ENCODE results near the gene FAM13A.
A peak's percentile ranks its signal among the peaks of the same experiment; 100 is the strongest.

Gene FAM13A

DNA sequence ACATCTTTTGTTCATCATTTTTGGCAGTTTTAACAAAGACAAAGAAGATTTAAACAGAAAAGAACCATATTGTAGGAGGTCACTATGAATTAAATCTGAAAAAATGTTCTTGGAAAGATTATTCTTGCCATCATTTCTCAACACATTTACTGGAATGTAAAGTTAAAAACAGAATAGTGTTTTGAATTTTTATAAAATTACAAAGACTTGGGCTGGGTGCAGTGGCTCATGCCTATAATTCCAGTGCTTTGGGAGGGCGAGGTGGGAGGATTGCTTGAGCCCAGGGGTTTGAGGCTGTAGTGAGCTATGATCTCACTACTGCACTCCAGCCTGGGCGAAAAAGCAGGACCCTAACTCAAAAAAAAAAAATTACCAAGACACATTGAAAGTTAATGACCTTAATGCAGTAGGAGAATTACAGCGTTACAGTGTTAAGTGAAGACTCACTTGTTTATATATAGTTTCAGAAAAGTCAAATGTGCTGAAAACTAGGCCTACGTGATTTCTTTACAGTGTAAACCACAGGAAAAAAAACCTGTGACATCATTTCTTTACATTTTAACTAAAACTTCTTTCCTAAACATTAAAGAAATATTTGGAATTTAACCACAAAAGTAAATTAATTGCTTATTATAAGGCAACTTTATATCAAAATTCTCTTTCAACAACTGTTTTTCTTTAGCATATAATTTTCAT, 7.9 kb downstream of the FAM13A start:
- FAIRE-seq (no peak), DNase-seq (ENCODE audit: insufficient read length, low spot score) (no peak)
- TF ChIP-seq POLR2AphosphoS5 (IDR thresholded peaks at IDR 0.05; ENCODE audit: low read depth, low read length) (no peak), POLR2A (IDR thresholded peaks at IDR 0.05; ENCODE audit: low read depth, low read length) (no peak), TAF1 (IDR thresholded peaks at IDR 0.05; ENCODE audit: low read depth, low read length) (no peak), PAX5 (IDR thresholded peaks at IDR 0.05; ENCODE audit: insufficient read depth, low read length, severe bottlenecking) (no peak), SPI1 (IDR thresholded peaks at IDR 0.05; ENCODE audit: low read depth, low read length) (no peak), POU2F2 (IDR thresholded peaks at IDR 0.05; ENCODE audit: low read depth, low read length) (no peak)

DNA sequence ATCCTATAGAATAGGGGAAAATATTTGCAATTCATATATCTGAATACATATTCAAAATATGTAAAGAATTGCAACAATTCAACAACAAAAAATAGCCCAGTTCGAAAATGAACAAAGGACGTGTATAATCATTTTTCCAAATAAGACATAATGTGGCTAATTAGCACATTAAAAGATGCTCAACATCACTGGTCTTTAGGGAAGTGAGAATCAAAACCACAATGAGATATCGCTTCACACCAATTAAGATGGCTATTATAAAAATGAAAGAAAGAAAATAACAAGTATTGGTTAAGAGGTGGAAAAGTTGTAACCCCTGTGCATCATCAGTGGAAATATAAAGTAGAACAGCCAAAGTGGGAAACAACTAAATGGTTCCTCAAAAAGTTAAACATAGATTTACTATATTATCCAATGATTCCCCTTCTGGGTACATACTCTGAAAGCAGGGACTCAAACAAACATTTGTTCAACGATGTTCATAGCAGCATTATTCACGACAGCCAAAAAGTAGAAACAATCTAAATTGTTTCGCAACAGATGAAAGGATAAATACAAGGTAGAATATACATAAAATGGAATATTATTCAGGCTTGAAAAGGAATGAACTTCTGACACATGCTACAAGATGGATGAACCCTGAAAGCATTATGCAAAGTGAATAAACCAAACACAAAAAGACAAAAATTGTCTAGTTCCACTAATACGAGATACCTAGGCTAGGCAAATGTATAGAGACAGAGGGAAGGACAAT, 12.7 kb downstream of the FAM13A start:
- DNase-seq (ENCODE audit: insufficient read length, low spot score) = no peak
- FAIRE-seq = no peak
- TF ChIP-seq POU2F2 (IDR thresholded peaks at IDR 0.05; ENCODE audit: low read depth, low read length) = no peak
- TF ChIP-seq POLR2AphosphoS5 (IDR thresholded peaks at IDR 0.05; ENCODE audit: low read depth, low read length) = no peak
- TF ChIP-seq TAF1 (IDR thresholded peaks at IDR 0.05; ENCODE audit: low read depth, low read length) = no peak
- peak; percentile 31 for TF ChIP-seq SPI1 (IDR thresholded peaks at IDR 0.05; ENCODE audit: low read depth, low read length)
- no peak for TF ChIP-seq POLR2A (IDR thresholded peaks at IDR 0.05; ENCODE audit: low read depth, low read length)
- no peak for TF ChIP-seq PAX5 (IDR thresholded peaks at IDR 0.05; ENCODE audit: insufficient read depth, low read length, severe bottlenecking)

DNA sequence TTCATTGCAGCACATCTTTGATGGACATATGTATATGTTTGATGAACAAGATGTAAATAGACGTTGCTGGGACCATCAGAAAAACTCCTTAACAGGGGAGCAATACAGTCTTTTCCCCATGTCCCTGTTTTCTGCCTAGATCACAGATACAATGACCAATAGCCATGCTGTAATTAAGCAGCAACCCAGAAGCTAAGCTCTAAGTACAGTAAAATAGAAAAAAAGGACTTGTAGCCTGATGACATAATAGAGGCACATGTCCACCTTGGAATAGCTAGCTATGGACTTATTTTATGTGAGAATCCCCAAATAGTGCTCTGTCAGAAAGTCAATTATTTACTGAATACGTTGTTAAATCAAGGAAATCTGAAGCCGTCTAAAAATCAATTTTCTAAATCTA, 14.9 kb downstream of the FAM13A start:
- DNase-seq (ENCODE audit: insufficient read length, low spot score) = no peak
- no peak for TF ChIP-seq PAX5 (IDR thresholded peaks at IDR 0.05; ENCODE audit: insufficient read depth, low read length, severe bottlenecking)
- TF ChIP-seq POLR2AphosphoS5 (IDR thresholded peaks at IDR 0.05; ENCODE audit: low read depth, low read length) = no peak
- TF ChIP-seq TAF1 (IDR thresholded peaks at IDR 0.05; ENCODE audit: low read depth, low read length) = no peak
- no peak for TF ChIP-seq SPI1 (IDR thresholded peaks at IDR 0.05; ENCODE audit: low read depth, low read length)
- no peak for TF ChIP-seq POLR2A (IDR thresholded peaks at IDR 0.05; ENCODE audit: low read depth, low read length)
- FAIRE-seq = no peak

DNA sequence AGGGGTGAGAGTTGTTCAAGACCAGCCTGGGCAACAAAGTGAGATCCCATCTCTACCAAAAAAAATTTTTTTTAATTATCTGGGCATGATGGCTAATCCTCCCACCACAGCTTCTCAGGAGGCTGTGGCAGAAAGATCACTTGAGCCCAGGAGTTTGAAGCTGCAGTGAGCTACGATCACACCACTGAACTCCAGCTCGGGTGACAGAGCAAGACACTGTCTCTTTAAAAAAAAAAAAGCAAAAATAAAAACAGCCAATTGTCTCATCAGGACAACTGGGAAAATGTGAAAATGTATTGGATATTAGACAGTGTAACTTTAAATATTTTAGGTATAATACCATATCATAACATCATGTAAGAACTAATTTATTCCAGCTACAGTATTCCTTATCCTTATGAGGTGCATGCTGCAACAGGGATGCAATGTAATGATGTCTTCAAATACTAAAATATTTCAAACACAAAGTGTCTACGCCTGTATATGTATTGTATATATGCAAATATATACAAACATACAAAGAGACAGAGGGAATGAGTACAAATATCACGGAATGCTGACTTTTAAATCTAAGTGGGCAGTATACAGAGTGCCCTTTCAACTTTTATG, 17.2 kb downstream of the FAM13A start:
- DNase-seq (ENCODE audit: insufficient read length, low spot score) (no peak), FAIRE-seq (no peak)
- TF ChIP-seq SPI1 (IDR thresholded peaks at IDR 0.05; ENCODE audit: low read depth, low read length) (no peak), POU2F2 (IDR thresholded peaks at IDR 0.05; ENCODE audit: low read depth, low read length) (no peak), POLR2AphosphoS5 (IDR thresholded peaks at IDR 0.05; ENCODE audit: low read depth, low read length) (no peak), PAX5 (IDR thresholded peaks at IDR 0.05; ENCODE audit: insufficient read depth, low read length, severe bottlenecking) (no peak), POLR2A (IDR thresholded peaks at IDR 0.05; ENCODE audit: low read depth, low read length) (no peak), TAF1 (IDR thresholded peaks at IDR 0.05; ENCODE audit: low read depth, low read length) (no peak)

DNA sequence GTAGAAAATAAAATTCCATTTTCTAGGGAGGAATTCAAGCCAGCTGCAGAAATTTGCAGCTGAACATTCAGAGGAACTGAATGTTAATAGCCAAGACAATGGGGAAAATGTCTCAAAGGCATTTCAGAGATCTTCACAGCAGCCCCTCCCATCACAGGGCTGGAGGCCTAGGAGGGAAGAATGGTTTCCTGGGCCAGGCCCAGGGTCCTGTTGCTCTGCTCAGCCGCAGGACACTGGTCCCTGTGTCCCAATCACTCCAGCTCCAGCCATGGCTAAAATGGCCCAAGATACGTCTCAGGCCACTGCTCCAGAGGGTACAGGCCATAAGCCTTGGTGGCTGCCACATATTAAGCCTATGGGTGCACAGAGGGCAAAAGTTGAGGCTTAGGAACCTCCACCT, 20.4 kb downstream of the FAM13A start:
- no peak for FAIRE-seq
- no peak for TF ChIP-seq POU2F2 (IDR thresholded peaks at IDR 0.05; ENCODE audit: low read depth, low read length)
- no peak for TF ChIP-seq POLR2A (IDR thresholded peaks at IDR 0.05; ENCODE audit: low read depth, low read length)
- TF ChIP-seq POLR2AphosphoS5 (IDR thresholded peaks at IDR 0.05; ENCODE audit: low read depth, low read length) = no peak
- TF ChIP-seq PAX5 (IDR thresholded peaks at IDR 0.05; ENCODE audit: insufficient read depth, low read length, severe bottlenecking) = no peak
- no peak for TF ChIP-seq TAF1 (IDR thresholded peaks at IDR 0.05; ENCODE audit: low read depth, low read length)
- TF ChIP-seq SPI1 (IDR thresholded peaks at IDR 0.05; ENCODE audit: low read depth, low read length) = no peak

DNA sequence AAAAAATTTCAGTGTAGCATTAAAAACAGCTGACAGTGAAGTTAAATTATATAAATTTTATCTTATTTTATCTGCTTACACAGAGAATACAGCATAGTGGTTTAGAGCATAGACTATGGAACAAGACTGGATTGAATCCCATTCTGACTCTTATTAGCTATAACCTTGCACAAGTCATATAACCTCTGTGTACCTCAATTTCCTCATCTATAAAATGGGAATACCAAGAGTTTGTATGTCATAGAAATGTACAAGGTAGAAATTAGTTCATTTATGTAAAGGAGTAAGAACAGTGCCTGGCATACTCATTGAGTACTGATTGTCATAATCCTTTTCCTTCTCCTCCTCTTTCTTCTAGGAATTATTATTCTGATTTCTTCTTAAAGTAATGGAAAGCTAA, 25.7 kb downstream of the FAM13A start:
- no peak for FAIRE-seq
- no peak for DNase-seq (ENCODE audit: insufficient read length, low spot score)
- TF ChIP-seq TAF1 (IDR thresholded peaks at IDR 0.05; ENCODE audit: low read depth, low read length) (no peak), POLR2A (IDR thresholded peaks at IDR 0.05; ENCODE audit: low read depth, low read length) (no peak), PAX5 (IDR thresholded peaks at IDR 0.05; ENCODE audit: insufficient read depth, low read length, severe bottlenecking) (no peak), POU2F2 (IDR thresholded peaks at IDR 0.05; ENCODE audit: low read depth, low read length) (no peak), SPI1 (IDR thresholded peaks at IDR 0.05; ENCODE audit: low read depth, low read length) (no peak), POLR2AphosphoS5 (IDR thresholded peaks at IDR 0.05; ENCODE audit: low read depth, low read length) (no peak)

More for the DNA sequence above, 20.4 kb downstream of the FAM13A start:
- no peak for DNase-seq (ENCODE audit: insufficient read length, low spot score)

DNA sequence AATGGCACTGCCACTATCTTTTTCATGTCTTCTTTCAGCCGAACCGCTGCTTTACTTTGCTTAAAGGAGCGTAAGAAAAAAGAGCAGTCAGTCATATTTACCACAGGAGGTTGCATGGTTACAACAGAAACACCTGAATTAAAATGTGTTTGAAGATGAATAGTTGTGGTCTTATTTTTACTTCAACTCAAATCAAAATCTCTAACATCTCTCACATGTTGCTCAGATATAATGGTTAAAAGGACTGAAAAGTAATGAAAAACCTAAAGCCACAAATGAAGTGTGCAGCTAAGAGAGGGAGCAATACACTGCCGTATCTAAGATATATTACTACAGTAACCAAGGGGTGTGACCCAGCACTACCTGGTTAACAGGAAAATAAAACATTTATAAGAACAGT, 27.4 kb downstream of the FAM13A start:
- TF ChIP-seq SPI1 (IDR thresholded peaks at IDR 0.05; ENCODE audit: low read depth, low read length) = no peak
- TF ChIP-seq PAX5 (IDR thresholded peaks at IDR 0.05; ENCODE audit: insufficient read depth, low read length, severe bottlenecking) = no peak
- no peak for TF ChIP-seq POLR2A (IDR thresholded peaks at IDR 0.05; ENCODE audit: low read depth, low read length)
- no peak for TF ChIP-seq TAF1 (IDR thresholded peaks at IDR 0.05; ENCODE audit: low read depth, low read length)
- TF ChIP-seq POLR2AphosphoS5 (IDR thresholded peaks at IDR 0.05; ENCODE audit: low read depth, low read length) = no peak
- no peak for TF ChIP-seq POU2F2 (IDR thresholded peaks at IDR 0.05; ENCODE audit: low read depth, low read length)
- DNase-seq (ENCODE audit: insufficient read length, low spot score) = no peak
- FAIRE-seq = no peak

DNA sequence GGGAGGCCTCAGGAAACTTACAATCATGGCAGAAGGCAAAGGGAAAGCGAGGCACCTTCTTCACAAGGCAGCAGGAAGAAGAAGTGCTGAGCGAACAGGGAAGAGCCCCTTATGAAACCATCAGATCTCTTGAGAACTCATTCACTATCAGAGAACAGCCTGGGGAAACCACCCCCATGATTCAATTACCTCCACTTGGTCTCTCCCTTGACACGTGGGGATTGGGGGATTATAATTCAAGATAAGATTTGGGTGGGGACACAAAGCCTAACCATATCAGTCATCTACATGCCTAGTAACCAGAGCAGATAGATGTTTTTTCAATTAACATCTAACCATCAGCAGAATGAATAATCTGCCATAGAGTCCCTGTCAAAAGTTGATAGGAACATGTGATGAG, 30.4 kb downstream of the FAM13A start:
- FAIRE-seq (no peak), DNase-seq (ENCODE audit: insufficient read length, low spot score) (no peak)
- no peak for TF ChIP-seq POU2F2 (IDR thresholded peaks at IDR 0.05; ENCODE audit: low read depth, low read length)
- no peak for TF ChIP-seq POLR2A (IDR thresholded peaks at IDR 0.05; ENCODE audit: low read depth, low read length)
- no peak for TF ChIP-seq TAF1 (IDR thresholded peaks at IDR 0.05; ENCODE audit: low read depth, low read length)
- no peak for TF ChIP-seq PAX5 (IDR thresholded peaks at IDR 0.05; ENCODE audit: insufficient read depth, low read length, severe bottlenecking)
- TF ChIP-seq POLR2AphosphoS5 (IDR thresholded peaks at IDR 0.05; ENCODE audit: low read depth, low read length) = no peak
- TF ChIP-seq SPI1 (IDR thresholded peaks at IDR 0.05; ENCODE audit: low read depth, low read length) = no peak

All from GM12891 (cell line).